Left lung (tissue), 10 donors: ENCODE data around the gene CNIH3. TPM values are rescaled to one million over a fixed set of nuclear protein-coding genes. Genes with fewer than 3 reads are reported as not detected.
A peak's percentile ranks its signal among the peaks of the same experiment; 100 is the strongest.

ENCODE experiments used
- ATAC-seq: fragments of 200-7000 bp; cut with Tn5 transposase; one replicate; pipeline ENCODE4 v1.9.1; 2020; ENCODE audit warnings: moderate library complexity
- DNase-seq, 4 donors: peaks; one replicate each; pipeline ENCODE4 v3.0.0-alpha.2; 2013 to 2020
- H3K27ac ChIP-seq, 2 donors: fragments of 200-600 bp; sonication (generic) in 1 of 2; one replicate each; pipeline versions ENCODE4 v1.5.0 to v1.8.0; 2020 to 2021
- H3K27me3 ChIP-seq, 2 donors: fragments of 200-600 bp; sonication (generic) in 1 of 2; one replicate each; pipeline versions ENCODE4 v1.5.0 to v1.8.0; 2020 to 2021
- H3K36me3 ChIP-seq, 2 donors: fragments of 200-600 bp; sonication (generic) in 1 of 2; one replicate each; pipeline versions ENCODE4 v1.5.0 to v1.8.0; 2020 to 2021
- H3K4me1 ChIP-seq, 2 donors: fragments of 200-600 bp; one replicate each; pipeline ENCODE4 v1.8.0; 2021
- H3K4me3 ChIP-seq, 2 donors: fragments of 200-600 bp; sonication (generic) in 1 of 2; one replicate each; pipeline versions ENCODE4 v1.5.0 to v1.8.0; 2020 to 2021; ENCODE audit warnings: mild to moderate bottlenecking in 1 of 2
- H3K9me3 ChIP-seq, 2 donors: fragments of 200-600 bp; sonication (generic) in 1 of 2; one replicate each; pipeline versions ENCODE4 v1.5.0 to v1.8.0; 2020 to 2021
- CTCF ChIP-seq, 2 donors: fragments of 200-600 bp; sonication (generic) in 1 of 2; IDR thresholded peaks; one replicate each; pipeline versions ENCODE4 v1.5.0 to v1.8.0; 2021; ENCODE audit warnings: antibody characterized with exemption in 2 of 2
- intact Hi-C, 2 donors: fragments of 100-400 bp; cut with DNase I; formaldehyde crosslinking; loops; one replicate each; pipeline versions ENCODE4 v1.11.2 to v1.14.2; 2022
- polyA plus RNA-seq, 6 donors: library from polyadenylated mRNA; unstranded; fragments of 120-200 nt; gene quantifications; one replicate each; pipeline ENCODE4 v1.2.1, GENCODE V29; 2013; ENCODE audit not compliant: insufficient read length in 6 of 6
- total RNA-seq, 2 donors: library from RNA; stranded (reverse); fragmentation: NEBNext Ultra II Directional; extraction: Animal tissue kit (Norgen Biotek cat#: 25700); gene quantifications; one replicate each; pipeline ENCODE4 v1.2.1, GENCODE V29; 2021
- donor health status: DM: no; HTN: yes; CAD: no.
- donor health status: DM: no; HTN: no; CAD: no.

CNIH3 gene
- total and polyA plus RNA-seq, 8 donors: 2.5 to 9.4 (median 7.3) TPM

GRCh38 chr1:224696021-224696420 is 79.9 kb downstream of the CNIH3 start:
- H3K27ac ChIP-seq: no peak overlapping the region
- no peak overlapping the region for H3K4me3 ChIP-seq
- DNase-seq (no peak), ATAC-seq (no peak)
- intact Hi-C loops: no loop called here
- no peak for TF ChIP-seq CTCF (IDR thresholded peaks at IDR 0.05)
- no peaks in the 10 kb centered on the region for H3K4me1 ChIP-seq
- no peaks in the 10 kb centered on the region for H3K36me3 ChIP-seq
- no peaks in the 10 kb centered on the region for H3K9me3 ChIP-seq
- no peaks in the 10 kb centered on the region for H3K27me3 ChIP-seq

- TF ChIP-seq CTCF (IDR thresholded peaks at IDR 0.05): no peak
Observed at GRCh38 chr1:224696891-224697765, 81.0 kb downstream of the CNIH3 start.

GRCh38 chr1:224698015-224698451 is 81.9 kb downstream of the CNIH3 start:
- no peak overlapping the region for H3K27ac ChIP-seq
- H3K4me3 ChIP-seq: no peak overlapping the region
- H3K4me1 ChIP-seq: no peaks in the 10 kb centered on the region
- H3K36me3 ChIP-seq: no peaks in the 10 kb centered on the region
- ATAC-seq: no peak
- intact Hi-C loops: no loop called here
- H3K27me3 ChIP-seq: no peaks in the 10 kb centered on the region
- no peaks in the 10 kb centered on the region for H3K9me3 ChIP-seq
- DNase-seq: no peak
- no peak for TF ChIP-seq CTCF (IDR thresholded peaks at IDR 0.05)

More at GRCh38 chr1:224696891-224697765, 81.0 kb downstream of the CNIH3 start:
- Histone ChIP-seq H3K9me3 (no peaks in the 10 kb centered on the region), H3K27ac (no peak overlapping the region), H3K4me1 (no peaks in the 10 kb centered on the region), H3K4me3 (no peak overlapping the region), H3K27me3 (no peaks in the 10 kb centered on the region), H3K36me3 (no peaks in the 10 kb centered on the region)
- peak in 1 of 4 donors; percentile 31 for DNase-seq
- ATAC-seq: peak; percentile 55
- intact Hi-C loops: no loop called here

- intact Hi-C loops: no loop called here
- no peak for TF ChIP-seq CTCF (IDR thresholded peaks at IDR 0.05)
- Histone ChIP-seq H3K9me3 (no peaks in the 10 kb centered on the region), H3K27me3 (no peaks in the 10 kb centered on the region), H3K36me3 (no peaks in the 10 kb centered on the region), H3K27ac (no peak overlapping the region), H3K4me3 (no peak overlapping the region), H3K4me1 (no peaks in the 10 kb centered on the region)
- ATAC-seq (no peak), DNase-seq (no peak)
Observed at GRCh38 chr1:224700918-224701531, 84.9 kb downstream of the CNIH3 start.

GRCh38 chr1:224703702-224704101 is 87.6 kb downstream of the CNIH3 start:
- no peaks in the 10 kb centered on the region for H3K4me1 ChIP-seq
- DNase-seq: no peak
- TF ChIP-seq CTCF (IDR thresholded peaks at IDR 0.05): no peak
- H3K27me3 ChIP-seq: no peaks in the 10 kb centered on the region
- no peak for ATAC-seq
- H3K36me3 ChIP-seq: no peaks in the 10 kb centered on the region
- no peaks in the 10 kb centered on the region for H3K9me3 ChIP-seq
- intact Hi-C loops: no loop called here
- H3K27ac ChIP-seq: no peak overlapping the region
- no peak overlapping the region for H3K4me3 ChIP-seq
